ENCODE measurements around the gene HPSE.
"Not testable (repeated sequence)": the region's sequence is repeated elsewhere in the genome, so short reads cannot be mapped to it uniquely, and the experiment has no call there.

Gene HPSE

GRCh38 chr4:83329521-83330110 is 5.0 kb downstream of the HPSE start:
- DNase-seq: no peak

- DNase-seq: no peak
Measured at GRCh38 chr4:83328521-83329187, 6.0 kb downstream of the HPSE start.

GRCh38 chr4:83326546-83326945 is 8.1 kb downstream of the HPSE start:
- no peak for DNase-seq

- not testable (repeated sequence) for DNase-seq
Measured at GRCh38 chr4:83325306-83325705, 9.3 kb downstream of the HPSE start.

GRCh38 chr4:83323136-83323535 is 11.5 kb downstream of the HPSE start:
- DNase-seq: no peak

GRCh38 chr4:83320548-83320947 is 14.1 kb downstream of the HPSE start:
- DNase-seq: no peak

GRCh38 chr4:83318666-83319065 is 16.0 kb downstream of the HPSE start:
- DNase-seq: no peak

DNA sequence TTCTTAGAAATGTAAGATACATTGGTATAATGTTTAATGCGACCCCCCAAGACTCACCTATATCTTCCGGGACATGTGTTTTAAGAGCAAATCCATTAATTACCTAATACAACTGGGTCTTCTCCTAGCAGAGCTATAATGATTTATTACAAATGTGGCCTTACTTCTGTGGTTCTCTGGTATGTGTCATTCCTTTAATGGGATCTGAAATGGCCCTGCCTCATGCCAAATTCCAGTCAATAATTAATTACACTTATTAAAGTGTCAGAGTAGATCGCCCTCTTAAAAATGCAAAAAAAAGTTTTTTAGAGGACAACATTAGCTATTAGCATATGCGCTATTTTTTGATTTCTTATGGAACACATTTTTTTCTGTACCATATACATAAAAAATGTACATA is 17.0 kb downstream of the HPSE start:
- DNase-seq: no peak

DNA sequence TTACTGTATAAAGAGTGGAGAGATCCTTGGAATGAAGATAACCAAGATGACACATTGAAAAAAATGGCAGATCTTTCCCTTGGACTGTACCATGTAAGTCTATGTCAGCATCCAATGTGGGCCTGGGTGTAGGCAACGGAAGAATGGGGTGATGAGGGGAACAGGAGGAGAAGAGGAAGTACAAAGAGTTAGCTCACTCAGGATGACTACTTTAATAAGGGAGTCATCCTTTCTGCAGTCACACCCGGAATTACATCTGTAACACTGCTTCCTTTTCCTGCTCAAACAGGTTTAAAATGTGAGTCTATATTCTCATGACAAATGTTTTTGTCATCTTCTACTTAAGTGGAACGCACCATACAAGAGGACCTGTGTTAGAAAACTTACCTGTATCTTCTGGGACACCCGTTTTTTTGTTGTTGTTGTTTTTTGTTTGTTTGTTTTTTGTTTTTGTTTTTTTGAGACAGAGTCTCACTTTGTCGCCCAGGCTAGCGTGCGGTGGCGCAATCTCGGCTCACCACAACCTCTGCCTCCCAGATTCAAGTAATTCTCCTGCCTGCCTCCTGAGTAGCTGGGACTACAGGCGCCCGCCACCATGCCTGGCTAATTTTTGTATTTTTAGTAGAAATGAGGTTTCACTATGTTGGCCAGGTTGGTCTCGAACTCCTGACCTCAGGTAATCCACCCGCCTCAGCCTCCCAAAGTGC is 18.0 kb downstream of the HPSE start:
- DNase-seq: no peak

DNA sequence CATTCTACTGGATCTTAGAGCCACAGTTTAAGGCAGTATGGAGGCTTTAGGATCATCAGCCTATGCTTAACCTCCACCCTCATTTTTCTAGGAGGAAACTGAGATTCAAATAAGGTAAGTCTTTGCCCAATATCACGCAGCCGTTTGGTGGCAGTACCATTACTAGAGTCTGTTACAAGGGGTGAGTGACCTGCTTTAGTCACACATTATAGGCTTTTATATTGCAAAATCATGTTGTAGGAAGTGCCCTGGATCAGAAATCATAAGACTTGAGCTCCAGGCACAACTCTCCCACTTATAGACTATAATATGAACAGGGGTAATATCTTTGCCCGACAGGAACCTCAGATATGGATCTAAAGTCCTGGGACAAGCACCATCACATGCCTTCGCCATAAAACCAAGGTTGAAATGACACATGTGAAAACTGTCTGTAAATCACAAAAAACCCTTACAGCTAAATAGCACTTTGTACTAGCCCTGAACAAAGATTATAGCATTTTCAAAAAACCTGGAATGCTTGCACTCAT is 19.2 kb downstream of the HPSE start:
- no peak for DNase-seq

DNA sequence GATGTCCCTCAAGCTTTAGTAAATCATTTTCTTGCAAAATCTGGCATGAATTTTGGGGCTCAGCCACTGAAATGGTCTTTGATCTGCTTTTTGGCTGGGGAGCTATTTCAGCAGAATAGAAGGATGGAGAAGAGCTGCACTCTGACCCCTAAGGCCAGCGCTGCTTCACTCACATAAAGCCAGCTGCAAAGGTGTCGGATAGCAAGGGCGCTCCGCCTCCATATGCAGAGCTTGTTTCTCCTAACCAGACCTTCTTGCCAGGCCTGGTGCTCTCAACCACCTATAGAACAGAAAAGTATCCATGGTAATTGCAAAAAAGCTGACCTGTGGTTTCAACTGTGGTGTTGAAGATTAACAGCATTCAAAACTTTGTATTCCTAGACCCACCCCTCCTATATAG is 26.0 kb downstream of the HPSE start:
- DNase-seq: peak; percentile 17

DNA sequence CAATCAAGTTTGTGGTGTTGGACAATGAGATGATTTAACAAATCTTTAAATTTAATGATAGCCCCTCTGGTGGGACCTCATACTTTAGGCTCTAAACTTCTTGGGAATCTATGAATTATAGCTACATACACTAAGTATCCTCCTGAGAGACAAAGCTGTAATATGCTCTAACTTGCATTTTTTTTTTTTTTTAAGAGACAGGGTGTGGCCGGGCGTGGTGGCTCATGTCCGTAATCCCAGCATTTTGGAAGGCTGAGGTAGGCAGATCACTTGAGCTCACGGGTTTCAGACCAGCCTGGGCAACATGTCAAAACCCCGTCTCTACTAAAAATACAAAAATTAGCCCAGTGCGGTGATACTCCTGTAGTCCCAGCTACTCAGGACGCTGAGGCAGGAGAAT is 26.7 kb downstream of the HPSE start:
- no peak for DNase-seq

- DNase-seq: no peak
Measured at GRCh38 chr4:83305187-83305586, 29.5 kb downstream of the HPSE start.

DNA sequence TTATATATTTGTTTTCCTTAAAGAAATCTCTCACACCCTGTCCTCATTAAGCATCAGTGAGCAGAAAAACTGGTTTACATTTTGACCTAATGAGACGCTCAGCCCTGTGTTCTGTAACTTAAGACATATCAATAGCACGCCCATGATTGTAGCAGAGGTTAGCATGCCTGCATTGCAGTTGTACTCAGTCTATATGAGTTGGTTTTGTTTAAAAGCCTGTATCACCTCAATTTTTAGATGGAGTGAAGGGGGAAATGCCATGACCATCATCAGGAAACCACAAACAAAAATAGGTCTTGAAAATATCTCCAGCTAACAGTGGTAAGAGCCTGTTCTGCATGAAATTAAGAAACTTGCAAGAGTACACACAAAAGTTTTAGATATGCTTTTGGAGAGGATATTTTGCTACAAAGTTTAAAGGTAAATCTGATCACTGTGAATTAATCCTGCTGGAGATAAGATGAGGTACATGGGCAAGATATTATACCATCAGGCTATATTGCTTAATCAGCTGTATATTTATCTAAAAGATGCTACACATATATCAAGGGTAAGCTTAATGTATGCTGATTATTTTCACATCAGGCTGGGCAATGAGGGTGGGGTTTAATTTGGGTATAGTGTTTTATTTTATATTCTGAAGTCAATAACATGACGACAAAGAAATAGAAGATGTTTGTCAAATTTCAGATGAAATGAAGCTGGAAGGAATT is 36.9 kb downstream of the HPSE start:
- DNase-seq: no peak

DNA sequence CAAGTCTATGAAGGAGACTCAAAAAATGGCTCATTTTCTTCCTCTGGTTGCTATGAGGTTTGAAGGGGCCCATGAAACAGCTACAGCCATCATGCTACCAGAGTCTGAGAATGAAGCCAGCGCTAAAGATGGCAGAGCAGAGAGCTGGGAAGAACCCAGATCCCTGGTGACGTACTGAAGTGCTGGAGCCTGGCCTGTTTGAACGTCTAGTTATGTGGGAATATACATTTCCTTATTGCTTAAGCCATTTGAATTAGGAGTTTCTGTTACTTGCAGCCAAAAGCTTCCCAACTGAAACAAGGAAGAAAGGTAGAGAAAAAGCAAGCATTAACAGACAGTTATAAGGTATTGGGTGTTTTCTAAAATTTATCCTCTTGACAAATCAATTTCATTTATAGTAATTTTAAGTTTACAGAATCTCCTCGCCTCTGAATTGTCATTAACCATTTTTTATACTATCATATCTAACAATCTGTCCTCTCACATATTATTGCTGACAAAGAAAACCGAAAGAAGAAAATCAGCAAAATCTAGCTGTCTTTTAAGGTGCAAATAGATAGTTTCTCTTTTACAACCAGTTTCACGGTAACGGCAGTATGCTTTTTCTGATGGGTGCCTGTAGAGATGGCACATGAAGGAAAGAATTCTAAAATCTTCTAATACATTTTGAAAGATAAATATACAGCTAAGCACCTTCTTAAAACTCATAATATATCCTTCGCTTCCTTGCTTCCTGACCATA is 41.2 kb downstream of the HPSE start:
- DNase-seq: no peak

DNA sequence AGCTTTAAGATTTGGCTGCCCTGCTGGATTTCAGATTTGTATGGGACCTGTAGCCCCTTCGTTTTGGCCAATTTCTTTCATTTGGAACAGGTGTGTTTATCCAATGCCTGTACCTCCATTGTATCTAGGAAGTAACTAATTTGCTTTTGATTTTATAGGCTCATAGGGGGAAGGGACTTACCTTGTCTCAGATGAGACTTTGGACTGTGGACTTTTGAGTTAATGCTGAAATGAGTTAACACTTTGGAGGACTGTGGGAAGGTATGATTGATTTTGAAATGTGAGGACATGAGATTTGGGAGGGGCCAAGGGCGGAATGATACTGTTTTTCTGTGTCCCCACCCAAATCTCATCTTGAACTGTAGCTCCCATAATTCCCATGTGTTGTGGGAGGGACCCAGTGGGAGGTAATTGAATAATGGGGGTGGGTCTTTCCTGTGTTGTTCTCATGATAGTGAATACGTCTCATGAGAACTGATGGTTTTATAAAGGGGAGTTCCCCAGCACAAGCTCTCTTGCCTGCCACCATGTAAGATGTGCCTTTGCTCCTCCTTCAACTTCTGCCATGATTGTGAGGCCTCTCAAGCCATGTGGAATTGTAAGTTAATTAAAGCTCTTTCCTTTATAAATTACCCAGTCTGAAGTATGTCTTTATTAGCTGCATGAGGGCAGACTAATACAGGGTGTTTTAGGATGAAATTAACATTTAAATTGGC is 44.4 kb downstream of the HPSE start:
- DNase-seq: not testable (repeated sequence)

GRCh38 chr4:83288381-83288780 is 46.3 kb downstream of the HPSE start:
- not testable (repeated sequence) for DNase-seq

GRCh38 chr4:83285055-83285407 is 49.6 kb downstream of the HPSE start:
- DNase-seq: no peak

DNA sequence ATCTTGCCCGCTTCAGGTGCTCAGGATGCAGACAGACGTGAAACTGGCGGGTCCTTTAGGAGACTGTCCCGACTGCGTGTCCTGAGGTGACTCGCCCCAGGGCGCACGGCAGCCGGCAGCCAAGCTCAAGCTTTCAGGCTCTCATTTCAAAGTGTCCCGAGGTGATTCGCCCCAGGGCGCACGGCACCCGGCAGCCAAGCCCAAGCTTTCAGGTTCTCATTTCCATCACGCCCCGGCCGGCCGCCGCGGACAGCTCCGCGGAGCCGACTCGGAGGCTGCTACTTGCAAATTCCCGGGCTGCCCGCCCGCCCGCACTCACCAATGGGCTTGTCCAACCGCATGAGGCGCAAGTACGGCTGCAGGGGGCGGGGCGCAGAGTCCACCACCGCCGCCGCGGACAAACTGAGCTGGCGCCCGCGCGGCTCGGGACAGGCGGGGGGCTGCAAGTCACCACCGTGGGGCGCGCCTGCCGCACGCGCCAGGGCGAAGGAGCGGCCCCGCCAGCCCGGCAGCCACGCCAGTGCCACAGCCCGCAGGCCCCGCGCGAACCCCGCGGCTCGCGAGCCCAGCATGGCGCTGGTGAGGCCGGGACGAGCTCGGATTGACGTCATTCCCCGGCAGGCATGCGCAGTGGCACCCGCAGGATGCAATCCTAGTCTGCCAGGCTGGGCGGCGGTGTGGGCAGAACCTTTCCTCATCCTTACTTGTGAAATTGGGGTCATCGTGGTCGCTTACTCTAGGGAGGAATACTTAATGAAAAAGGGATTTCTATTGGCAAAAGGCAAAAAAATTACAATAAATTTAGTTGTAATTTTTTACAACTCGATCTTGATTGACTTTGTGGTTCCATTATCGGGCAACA is 50.2 kb downstream of the HPSE start, which contains the start of gene COQ2:
Gene COQ2 (minus strand): TSS at position 606 of the 862 bp plus-strand sequence. CDS start 34 bp downstream, at position 572.
- peak; percentile 88 for DNase-seq

GRCh38 chr4:83283181-83283580 is 51.5 kb downstream of the HPSE start:
- DNase-seq: no peak

GRCh38 chr4:83282049-83282535 is 52.6 kb downstream of the HPSE start:
- DNase-seq: no peak
